ENCODE measurements around the gene BCKDK. TPM values are rescaled to one million over a fixed set of nuclear protein-coding genes. Genes with fewer than 3 reads are reported as not detected.

BCKDK gene
- total and polyA plus RNA-seq, 2 of the 13 experiments (the other 11 are each of a cell fraction or from before 2014, with no cell fraction given) = 24.9 to 42.6 TPM

DNA sequence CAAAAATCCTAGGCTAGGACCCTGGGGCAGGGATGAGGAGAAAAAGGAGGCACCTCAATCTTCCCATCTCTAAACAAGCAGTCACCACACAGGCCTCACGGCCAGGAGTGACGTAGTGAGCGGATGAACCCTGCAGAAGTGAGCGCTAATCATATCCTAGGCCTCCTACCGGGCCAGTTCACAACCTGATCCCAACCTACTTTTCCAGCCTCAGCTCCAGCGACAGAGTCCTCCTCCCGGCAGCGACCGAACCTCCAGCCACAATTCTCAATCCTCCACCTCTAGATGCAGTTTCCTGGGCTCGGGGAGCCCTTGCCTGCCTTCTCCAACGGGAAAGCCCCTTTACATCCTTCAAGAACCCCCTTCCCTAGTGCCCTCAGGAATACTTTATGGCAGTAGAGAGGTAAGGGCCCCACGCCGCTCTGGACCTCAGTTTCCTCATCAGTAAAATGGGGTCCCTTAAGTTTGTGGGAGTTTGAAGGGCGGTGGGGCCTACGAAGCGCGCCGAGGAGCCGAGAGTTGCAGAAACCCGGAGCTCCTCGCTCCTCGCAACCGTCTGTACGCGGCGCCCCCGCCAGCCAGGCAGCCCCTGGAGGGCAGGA is 35.5 kb upstream of the BCKDK start (continued):
- TF ChIP-seq ZNF850 (CRISPR knock-in tag; conservative IDR thresholded peaks at IDR 0.05) (0 out of 2 replicates have a peak, but pooled peaks have one; percentile 30), FOXC1 (CRISPR knock-in tag; IDR thresholded peaks at IDR 0.05; ENCODE audit: borderline replicate concordance) (no peak), GABPA (IDR thresholded peaks at IDR 0.05; ENCODE audit: low read depth, low read length) (0 out of 2 replicates have a peak, but pooled peaks have one; percentile 5), GABPA (CRISPR knock-in tag; IDR thresholded peaks at IDR 0.05; ENCODE audit: low read depth) (no peak), SNRNP70 (IDR thresholded peaks at IDR 0.05; ENCODE audit: low read depth, low read length) (no peak), POLR2A (IDR thresholded peaks at IDR 0.05; ENCODE audit: insufficient read depth in 1 of 2, low read depth in 2 of 2, low read length in 2 of 2) (0 out of 4 replicates have a peak, but pooled peaks of 1 of the 2 experiments have one; percentile 17), ZNF282 (IDR thresholded peaks at IDR 0.05; ENCODE audit: partially characterized antibody) (no peak), ZNF75D (CRISPR knock-in tag; IDR thresholded peaks at IDR 0.05; ENCODE audit: borderline replicate concordance) (no peak), AHR (CRISPR knock-in tag; IDR thresholded peaks at IDR 0.05) (no peak), FOSL2 (CRISPR knock-in tag; IDR thresholded peaks at IDR 0.05) (peak; percentile 9; the same call in 1 of the 2 replicates), CENPX (CRISPR knock-in tag; IDR thresholded peaks at IDR 0.05) (0 out of 2 replicates have a peak, but pooled peaks have one; percentile 29), ZNF329 (CRISPR knock-in tag; IDR thresholded peaks at IDR 0.05; ENCODE audit: low read depth) (no peak), ZNF530 (CRISPR knock-in tag; IDR thresholded peaks at IDR 0.05; ENCODE audit: low read depth) (no peak), RFXANK (CRISPR knock-in tag; IDR thresholded peaks at IDR 0.05) (no peak), ZNF496 (CRISPR knock-in tag; IDR thresholded peaks at IDR 0.05; ENCODE audit: insufficient replicate concordance) (no peak), ZNF552 (CRISPR knock-in tag; IDR thresholded peaks at IDR 0.05; ENCODE audit: borderline replicate concordance) (0 out of 2 replicates have a peak, but pooled peaks have one; percentile 37), NR2F6 (IDR thresholded peaks at IDR 0.05) (no peak), NR2F6 (CRISPR knock-in tag; IDR thresholded peaks at IDR 0.05) (no peak), PCBP1 (IDR thresholded peaks at IDR 0.05; ENCODE audit: borderline replicate concordance, low read depth, low read length) (no peak), ZFP36L1 (CRISPR knock-in tag; IDR thresholded peaks at IDR 0.05) (0 out of 2 replicates have a peak, but pooled peaks have one; percentile 53)
- TF ChIP-seq, protein P1, sequence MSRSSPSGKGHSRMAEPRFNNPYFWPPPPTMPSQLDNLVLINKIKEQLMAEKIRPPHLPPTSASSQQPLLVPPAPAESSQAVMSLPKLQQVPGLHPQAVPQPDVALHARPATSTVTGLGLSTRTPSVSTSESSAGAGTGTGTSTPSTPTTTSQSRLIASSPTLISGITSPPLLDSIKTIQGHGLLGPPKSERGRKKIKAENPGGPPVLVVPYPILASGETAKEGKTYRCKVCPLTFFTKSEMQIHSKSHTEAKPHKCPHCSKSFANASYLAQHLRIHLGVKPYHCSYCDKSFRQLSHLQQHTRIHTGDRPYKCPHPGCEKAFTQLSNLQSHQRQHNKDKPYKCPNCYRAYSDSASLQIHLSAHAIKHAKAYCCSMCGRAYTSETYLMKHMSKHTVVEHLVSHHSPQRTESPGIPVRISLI (CRISPR knock-in tag; IDR thresholded peaks at IDR 0.05; ENCODE audit: borderline replicate concordance) = no peak
- TF ChIP-seq, protein P2, sequence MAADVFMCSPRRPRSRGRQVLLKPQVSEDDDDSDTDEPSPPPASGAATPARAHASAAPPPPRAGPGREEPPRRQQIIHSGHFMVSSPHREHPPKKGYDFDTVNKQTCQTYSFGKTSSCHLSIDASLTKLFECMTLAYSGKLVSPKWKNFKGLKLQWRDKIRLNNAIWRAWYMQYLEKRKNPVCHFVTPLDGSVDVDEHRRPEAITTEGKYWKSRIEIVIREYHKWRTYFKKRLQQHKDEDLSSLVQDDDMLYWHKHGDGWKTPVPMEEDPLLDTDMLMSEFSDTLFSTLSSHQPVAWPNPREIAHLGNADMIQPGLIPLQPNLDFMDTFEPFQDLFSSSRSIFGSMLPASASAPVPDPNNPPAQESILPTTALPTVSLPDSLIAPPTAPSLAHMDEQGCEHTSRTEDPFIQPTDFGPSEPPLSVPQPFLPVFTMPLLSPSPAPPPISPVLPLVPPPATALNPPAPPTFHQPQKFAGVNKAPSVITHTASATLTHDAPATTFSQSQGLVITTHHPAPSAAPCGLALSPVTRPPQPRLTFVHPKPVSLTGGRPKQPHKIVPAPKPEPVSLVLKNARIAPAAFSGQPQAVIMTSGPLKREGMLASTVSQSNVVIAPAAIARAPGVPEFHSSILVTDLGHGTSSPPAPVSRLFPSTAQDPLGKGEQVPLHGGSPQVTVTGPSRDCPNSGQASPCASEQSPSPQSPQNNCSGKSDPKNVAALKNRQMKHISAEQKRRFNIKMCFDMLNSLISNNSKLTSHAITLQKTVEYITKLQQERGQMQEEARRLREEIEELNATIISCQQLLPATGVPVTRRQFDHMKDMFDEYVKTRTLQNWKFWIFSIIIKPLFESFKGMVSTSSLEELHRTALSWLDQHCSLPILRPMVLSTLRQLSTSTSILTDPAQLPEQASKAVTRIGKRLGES (CRISPR knock-in tag; IDR thresholded peaks at IDR 0.05; ENCODE audit: borderline replicate concordance) = no peak
- TF ChIP-seq, protein P3, sequence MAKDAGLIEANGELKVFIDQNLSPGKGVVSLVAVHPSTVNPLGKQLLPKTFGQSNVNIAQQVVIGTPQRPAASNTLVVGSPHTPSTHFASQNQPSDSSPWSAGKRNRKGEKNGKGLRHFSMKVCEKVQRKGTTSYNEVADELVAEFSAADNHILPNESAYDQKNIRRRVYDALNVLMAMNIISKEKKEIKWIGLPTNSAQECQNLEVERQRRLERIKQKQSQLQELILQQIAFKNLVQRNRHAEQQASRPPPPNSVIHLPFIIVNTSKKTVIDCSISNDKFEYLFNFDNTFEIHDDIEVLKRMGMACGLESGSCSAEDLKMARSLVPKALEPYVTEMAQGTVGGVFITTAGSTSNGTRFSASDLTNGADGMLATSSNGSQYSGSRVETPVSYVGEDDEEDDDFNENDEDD (CRISPR knock-in tag; IDR thresholded peaks at IDR 0.05; ENCODE audit: borderline replicate concordance) = no peak
